Right atrium auricular region (tissue), 2 donors: Measurements from ENCODE around the gene SLC7A10. TPM values are rescaled to one million over a fixed set of nuclear protein-coding genes. Genes with fewer than 3 reads are reported as not detected.
"Not testable (repeated sequence)": the region's sequence is repeated elsewhere in the genome, so short reads cannot be mapped to it uniquely, and the experiment has no call there.

ENCODE experiments used
- DNase-seq: peaks from one replicate; pipeline ENCODE4 v3.0.0-alpha.2; 2019; ENCODE audit warnings: low spot score
- H3K27ac ChIP-seq, 2 donors: fragments of 200-600 bp; sonication (generic); 1 replicate in 1 of 2; 2 replicates in 1 of 2; pipeline ENCODE4 v1.5.1; 2016 to 2019
- H3K27me3 ChIP-seq, 2 donors: fragments of 200-600 bp; sonication (generic); one replicate each; pipeline versions ENCODE4 v1.5.1 to v1.6.0; 2017 to 2019
- H3K36me3 ChIP-seq: fragments of 200-600 bp; sonication (generic); one replicate; pipeline ENCODE4 v1.5.1; 2016
- H3K4me1 ChIP-seq, 2 donors: fragments of 200-600 bp; sonication (generic); one replicate each; pipeline versions ENCODE4 v1.5.1 to v1.6.0; 2017 to 2019
- H3K4me3 ChIP-seq, 2 donors: fragments of 200-600 bp; sonication (generic); 1 replicate in 1 of 2; 2 replicates in 1 of 2; pipeline ENCODE4 v1.5.1; 2017 to 2019; ENCODE audit warnings: mild to moderate bottlenecking in 1 of 2, moderate library complexity in 1 of 2
- H3K9me3 ChIP-seq, 2 donors: fragments of 200-600 bp; sonication (generic); one replicate each; pipeline ENCODE4 v1.5.1; 2019
- total RNA-seq, 2 donors: library from RNA; depleted of rRNA; stranded (reverse); fragments of >200 nt; gene quantifications; one replicate each; pipeline ENCODE4 v1.1.0, GENCODE V29; 2016
- TF ChIP-seq, protein P1 (sequence below), 2 donors: fragments of 200-600 bp; sonication (generic); IDR thresholded peaks; one replicate each; pipeline ENCODE4 v1.5.1; 2019; ENCODE audit warnings: antibody characterized with exemption in 2 of 2

Gene SLC7A10
- total RNA-seq, 2 donors from 2014 or later, result 0.79 TPM; not detected in 1

GRCh38 chr19:33193269-33193864 lies 32.3 kb downstream of the SLC7A10 start:
- Histone ChIP-seq H3K4me3 (peak overlapping the region in 1 of 2 donors; percentile 36), H3K4me1 (peaks cover 0 to 12% of the 10 kb centered on the region in 2 donors), H3K27me3 (no peaks in the 10 kb centered on the region), H3K36me3 (no peaks in the 10 kb centered on the region), H3K27ac (no peak overlapping the region), H3K9me3 (no peaks in the 10 kb centered on the region)
- DNase-seq, result no peak
- TF ChIP-seq, protein P1, sequence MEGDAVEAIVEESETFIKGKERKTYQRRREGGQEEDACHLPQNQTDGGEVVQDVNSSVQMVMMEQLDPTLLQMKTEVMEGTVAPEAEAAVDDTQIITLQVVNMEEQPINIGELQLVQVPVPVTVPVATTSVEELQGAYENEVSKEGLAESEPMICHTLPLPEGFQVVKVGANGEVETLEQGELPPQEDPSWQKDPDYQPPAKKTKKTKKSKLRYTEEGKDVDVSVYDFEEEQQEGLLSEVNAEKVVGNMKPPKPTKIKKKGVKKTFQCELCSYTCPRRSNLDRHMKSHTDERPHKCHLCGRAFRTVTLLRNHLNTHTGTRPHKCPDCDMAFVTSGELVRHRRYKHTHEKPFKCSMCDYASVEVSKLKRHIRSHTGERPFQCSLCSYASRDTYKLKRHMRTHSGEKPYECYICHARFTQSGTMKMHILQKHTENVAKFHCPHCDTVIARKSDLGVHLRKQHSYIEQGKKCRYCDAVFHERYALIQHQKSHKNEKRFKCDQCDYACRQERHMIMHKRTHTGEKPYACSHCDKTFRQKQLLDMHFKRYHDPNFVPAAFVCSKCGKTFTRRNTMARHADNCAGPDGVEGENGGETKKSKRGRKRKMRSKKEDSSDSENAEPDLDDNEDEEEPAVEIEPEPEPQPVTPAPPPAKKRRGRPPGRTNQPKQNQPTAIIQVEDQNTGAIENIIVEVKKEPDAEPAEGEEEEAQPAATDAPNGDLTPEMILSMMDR (IDR thresholded peaks at IDR 0.05), result no peak

GRCh38 chr19:33192010-33192409 lies 33.6 kb downstream of the SLC7A10 start:
- Histone ChIP-seq H3K36me3 (no peaks in the 10 kb centered on the region), H3K27me3 (no peaks in the 10 kb centered on the region), H3K9me3 (no peaks in the 10 kb centered on the region), H3K4me3 (no peak overlapping the region), H3K27ac (no peak overlapping the region), H3K4me1 (peaks cover 0 to 12% of the 10 kb centered on the region in 2 donors)
- DNase-seq, result no peak
- TF ChIP-seq, protein P1 (IDR thresholded peaks at IDR 0.05), result no peak

- TF ChIP-seq, protein P1 (IDR thresholded peaks at IDR 0.05), result no peak
- no peak for DNase-seq
- no peaks in the 10 kb centered on the region for H3K36me3 ChIP-seq
- peaks cover 0 to 12% of the 10 kb centered on the region in 2 donors for H3K4me1 ChIP-seq
- no peaks in the 10 kb centered on the region for H3K9me3 ChIP-seq
- H3K27me3 ChIP-seq, result no peaks in the 10 kb centered on the region
- H3K4me3 ChIP-seq, result no peak overlapping the region
- no peak overlapping the region for H3K27ac ChIP-seq
Observed at GRCh38 chr19:33191501-33191900, 34.1 kb downstream of the SLC7A10 start.

- not testable (repeated sequence) for DNase-seq, H3K9me3 ChIP-seq, H3K36me3 ChIP-seq, H3K4me3 ChIP-seq, H3K27me3 ChIP-seq, H3K27ac ChIP-seq
- H3K4me1 ChIP-seq, result peaks cover 0 to 12% of the 10 kb centered on the region in 2 donors
Observed at GRCh38 chr19:33191092-33191491, 34.6 kb downstream of the SLC7A10 start.

DNA sequence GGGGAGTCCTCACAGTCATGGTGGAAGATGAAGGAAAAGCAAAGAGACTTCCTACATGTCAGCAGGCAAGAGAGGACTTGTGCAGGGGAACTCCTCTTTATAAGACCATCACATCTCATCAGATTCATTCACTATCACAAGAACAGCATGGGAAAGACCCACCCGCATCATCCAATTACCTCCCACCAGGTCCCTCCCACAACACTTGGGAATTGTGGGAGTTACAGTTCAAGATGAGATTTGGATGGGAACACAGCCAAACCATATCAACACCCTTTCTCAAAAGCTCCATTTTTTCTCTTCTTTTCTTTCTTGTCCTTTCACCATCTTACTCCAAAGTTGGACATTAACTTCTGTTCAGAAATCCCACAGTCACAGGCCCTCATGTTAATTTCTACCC lies 36.2 kb downstream of the SLC7A10 start:
- TF ChIP-seq, protein P1 (IDR thresholded peaks at IDR 0.05), result no peak
- DNase-seq, result no peak
- H3K27ac ChIP-seq, result no peak overlapping the region
- no peaks in the 10 kb centered on the region for H3K27me3 ChIP-seq
- no peaks in the 10 kb centered on the region for H3K9me3 ChIP-seq
- H3K36me3 ChIP-seq, result no peaks in the 10 kb centered on the region
- no peaks in the 10 kb centered on the region for H3K4me1 ChIP-seq
- H3K4me3 ChIP-seq, result no peak overlapping the region

DNA sequence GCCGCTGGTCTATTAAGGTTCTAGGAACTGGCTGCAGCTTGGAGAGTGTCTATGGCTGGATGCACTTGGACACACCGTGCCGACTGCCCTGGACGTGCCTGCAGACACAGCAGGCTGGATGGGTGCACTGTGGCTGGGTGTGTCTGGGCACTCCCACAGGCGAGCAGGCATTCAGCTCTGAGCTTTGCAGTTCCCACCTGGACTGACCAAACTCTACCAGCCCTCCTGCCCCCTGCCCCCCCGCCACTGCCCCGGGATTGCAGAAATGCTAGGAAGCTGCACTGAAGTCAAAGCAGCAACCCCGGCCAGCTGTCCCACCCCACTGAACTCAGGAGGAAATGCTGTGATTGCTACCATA lies 38.5 kb downstream of the SLC7A10 start:
- TF ChIP-seq, protein P1 (IDR thresholded peaks at IDR 0.05), result no peak
- H3K27ac ChIP-seq, result no peak overlapping the region
- no peaks in the 10 kb centered on the region for H3K27me3 ChIP-seq
- DNase-seq, result no peak
- H3K4me1 ChIP-seq, result no peaks in the 10 kb centered on the region
- no peak overlapping the region for H3K4me3 ChIP-seq
- no peaks in the 10 kb centered on the region for H3K36me3 ChIP-seq
- H3K9me3 ChIP-seq, result no peaks in the 10 kb centered on the region
